Neuronal stem cell (in vitro differentiated cells): ENCODE measurements around the gene BMPR2.

Source experiments
- DNase-seq: peaks from one replicate; pipeline ENCODE4 v3.0.0-alpha.2; 2013; ENCODE audit warnings: low spot score
- H2AFZ ChIP-seq: one replicate; pipeline ENCODE4 v1.6.1; 2013; ENCODE audit warnings: mild to moderate bottlenecking, low read length, inconsistent platforms
- H2AK5ac ChIP-seq: 2 replicates; pipeline ENCODE4 v1.6.1; 2013; ENCODE audit warnings: low read depth, mild to moderate bottlenecking, inconsistent platforms, low read length, moderate library complexity, mixed read lengths
- H2BK120ac ChIP-seq: 2 replicates; pipeline ENCODE4 v1.6.1; 2013; ENCODE audit warnings: low read depth, mild to moderate bottlenecking, inconsistent platforms, low read length, moderate library complexity, mixed read lengths
- H2BK12ac ChIP-seq: one replicate; pipeline ENCODE4 v1.6.1; 2013; ENCODE audit warnings: low read length, inconsistent platforms
- H2BK15ac ChIP-seq: 2 replicates; pipeline ENCODE4 v1.6.1; 2013; ENCODE audit warnings: mild to moderate bottlenecking, low read length, inconsistent platforms, mixed read lengths
- H2BK5ac ChIP-seq: one replicate; pipeline ENCODE4 v1.6.1; 2013; ENCODE audit warnings: inconsistent platforms, mild to moderate bottlenecking, low read length, moderate library complexity
- H3K14ac ChIP-seq: one replicate; pipeline ENCODE4 v1.6.1; 2013; ENCODE audit warnings: low read length, inconsistent platforms
- H3K18ac ChIP-seq: 2 replicates; pipeline ENCODE4 v1.6.1; 2013; ENCODE audit warnings: low read length, inconsistent platforms
- H3K23ac ChIP-seq: 2 replicates; pipeline ENCODE4 v1.6.1; 2013; ENCODE audit warnings: low read depth, mild to moderate bottlenecking, mixed read lengths, low read length, inconsistent platforms; ENCODE audit not compliant: poor library complexity
- H3K27ac ChIP-seq: replicated peaks from 3 replicates; pipeline ENCODE4 v1.5.1; 2013; ENCODE audit warnings: low read length, inconsistent platforms
- H3K27me3 ChIP-seq, 3 experiments: 2 replicates each; pipeline ENCODE4 v1.6.1; 2013; ENCODE audit warnings: low read length in 3 of 3, mild to moderate bottlenecking in 2 of 3, inconsistent platforms in 1 of 3, low read depth in 1 of 3, mixed read lengths in 1 of 3, moderate library complexity in 1 of 3; ENCODE audit not compliant: control insufficient read depth in 3 of 3, insufficient read depth in 3 of 3
- H3K36me3 ChIP-seq, 2 donors: replicated peaks in 1 of 2; 2 replicates each; pipeline ENCODE4 v1.6.1; 2013; ENCODE audit warnings: low read length in 2 of 2; ENCODE audit not compliant: control insufficient read depth in 2 of 2, insufficient read depth in 2 of 2
- H3K4ac ChIP-seq: 2 replicates; pipeline ENCODE4 v1.6.1; 2013; ENCODE audit warnings: inconsistent platforms, mild to moderate bottlenecking, low read length, moderate library complexity
- H3K4me1 ChIP-seq, 2 donors: 1 replicate in 1 of 2; 2 replicates in 1 of 2; pipeline ENCODE4 v1.6.1; 2013; ENCODE audit warnings: low read length in 2 of 2, low read depth in 1 of 2; ENCODE audit not compliant: control insufficient read depth in 2 of 2, insufficient read depth in 1 of 2
- H3K4me2 ChIP-seq: one replicate; pipeline ENCODE4 v1.6.1; 2013; ENCODE audit warnings: mild to moderate bottlenecking, low read length, inconsistent platforms; ENCODE audit not compliant: insufficient read depth, poor library complexity, severe bottlenecking
- H3K4me3 ChIP-seq, 2 donors: 2 replicates each; pipeline ENCODE4 v1.5.1; 2013; ENCODE audit warnings: low read length in 2 of 2, mild to moderate bottlenecking in 2 of 2, inconsistent platforms in 1 of 2, moderate library complexity in 1 of 2
- H3K79me1 ChIP-seq: one replicate; pipeline ENCODE4 v1.6.1; 2013; ENCODE audit warnings: low read depth, mild to moderate bottlenecking, inconsistent platforms, low read length, moderate library complexity
- H3K9ac ChIP-seq: one replicate; pipeline ENCODE4 v1.6.1; 2013; ENCODE audit warnings: mild to moderate bottlenecking, low read depth, low read length, inconsistent platforms; ENCODE audit not compliant: poor library complexity
- H3K9me3 ChIP-seq, 2 donors: replicated peaks in 1 of 2; 2 replicates each; pipeline versions ENCODE3 to v1.6.1; 2013; ENCODE audit warnings: low read length in 2 of 2, mild to moderate bottlenecking in 2 of 2, inconsistent platforms in 1 of 2, low read depth in 1 of 2, mixed read lengths in 1 of 2, moderate library complexity in 1 of 2; ENCODE audit not compliant: control insufficient read depth in 2 of 2, insufficient read depth in 1 of 2
- H4K8ac ChIP-seq: one replicate; pipeline ENCODE4 v1.6.1; 2013; ENCODE audit warnings: low read depth, mild to moderate bottlenecking, inconsistent platforms, low read length, moderate library complexity
- H4K91ac ChIP-seq: one replicate; pipeline ENCODE4 v1.6.1; 2013; ENCODE audit warnings: low read length, low read depth, mild to moderate bottlenecking, inconsistent platforms; ENCODE audit not compliant: poor library complexity
- WGBS, 2 donors: extraction: QIAGEN DNeasy Blood & Tissue Kit; methylation state at CpG; one replicate each; pipeline ENCODE4 v1.1.7; 2013; ENCODE audit warnings: missing lambda C conversion rate in 2 of 2, mixed read lengths in 1 of 2; ENCODE audit not compliant: insufficient read length in 2 of 2, insufficient replicate concordance in 1 of 2; ENCODE audit errors: extremely low coverage in 2 of 2; 5-methylcytosine and 5-hydroxymethylcytosine counted together

The BMPR2 gene

GRCh38 chr2:202444000-202444399 lies 67.9 kb downstream of the BMPR2 start:
- no peak overlapping the region for H4K91ac ChIP-seq
- H4K8ac ChIP-seq: no peak overlapping the region
- no CpG with 5 or more reads among the region's 4 CpGs for WGBS, 2 donors
- no peak overlapping the region for H2BK120ac ChIP-seq
- H3K4ac ChIP-seq: no peak overlapping the region
- H3K4me3 ChIP-seq: no peak overlapping the region
- H2BK15ac ChIP-seq: no peak overlapping the region
- no peaks in the 10 kb centered on the region for H3K4me1 ChIP-seq
- H3K27me3 ChIP-seq: no peaks in the 10 kb centered on the region
- H3K27ac ChIP-seq: no peak overlapping the region
- H3K9me3 ChIP-seq: peaks cover 0 to 2% of the 10 kb centered on the region in 2 donors
- no peak overlapping the region for H2AK5ac ChIP-seq
- no peak for DNase-seq
- H3K79me1 ChIP-seq: no peaks in the 10 kb centered on the region
- H2AFZ ChIP-seq: no peak overlapping the region
- no peak overlapping the region for H3K18ac ChIP-seq
- no peak overlapping the region for H3K23ac ChIP-seq
- H3K9ac ChIP-seq: no peak overlapping the region
- peaks cover 0 to 6% of the 10 kb centered on the region in 2 donors for H3K36me3 ChIP-seq
- H3K4me2 ChIP-seq: no peak overlapping the region
- H3K14ac ChIP-seq: no peak overlapping the region
- H2BK12ac ChIP-seq: no peak overlapping the region
- H2BK5ac ChIP-seq: no peak overlapping the region

- Histone ChIP-seq H3K4me3 (no peak overlapping the region), H2BK12ac (no peak overlapping the region), H3K18ac (no peak overlapping the region), H3K79me1 (no peaks in the 10 kb centered on the region), H3K14ac (no peak overlapping the region), H4K91ac (no peak overlapping the region), H3K9ac (no peak overlapping the region), H3K4me2 (no peak overlapping the region), H3K27ac (no peak overlapping the region), H2BK15ac (no peak overlapping the region), H2BK120ac (no peak overlapping the region), H3K4ac (no peak overlapping the region), H3K36me3 (peaks cover 0 to 5% of the 10 kb centered on the region in 2 donors), H3K4me1 (no peaks in the 10 kb centered on the region), H2BK5ac (no peak overlapping the region), H4K8ac (no peak overlapping the region), H2AFZ (no peak overlapping the region), H3K9me3 (peaks cover 0 to 2% of the 10 kb centered on the region in 2 donors), H3K27me3 (no peaks in the 10 kb centered on the region), H3K23ac (no peak overlapping the region), H2AK5ac (no peak overlapping the region)
- no peak for DNase-seq
- WGBS, 2 donors: no CpG with 5 or more reads among the region's 3 CpGs
Observed at GRCh38 chr2:202449344-202449743, 73.2 kb downstream of the BMPR2 start.

- no peak overlapping the region for H2AFZ ChIP-seq
- H2BK5ac ChIP-seq: no peak overlapping the region
- no peak for DNase-seq
- H3K14ac ChIP-seq: no peak overlapping the region
- no peak overlapping the region for H2BK120ac ChIP-seq
- no peak overlapping the region for H3K4me2 ChIP-seq
- no peak overlapping the region for H3K4ac ChIP-seq
- H3K23ac ChIP-seq: no peak overlapping the region
- no peaks in the 10 kb centered on the region for H3K27me3 ChIP-seq
- no peak overlapping the region for H2AK5ac ChIP-seq
- H2BK12ac ChIP-seq: no peak overlapping the region
- H4K8ac ChIP-seq: no peak overlapping the region
- no peak overlapping the region for H3K4me3 ChIP-seq
- peaks cover 0 to 2% of the 10 kb centered on the region in 2 donors for H3K9me3 ChIP-seq
- H2BK15ac ChIP-seq: no peak overlapping the region
- H3K79me1 ChIP-seq: no peaks in the 10 kb centered on the region
- peaks cover 0 to 5% of the 10 kb centered on the region in 2 donors for H3K36me3 ChIP-seq
- no peak overlapping the region for H3K9ac ChIP-seq
- no peak overlapping the region for H4K91ac ChIP-seq
- H3K27ac ChIP-seq: no peak overlapping the region
- no peaks in the 10 kb centered on the region for H3K4me1 ChIP-seq
- no peak overlapping the region for H3K18ac ChIP-seq
Observed at GRCh38 chr2:202450785-202451184, 74.7 kb downstream of the BMPR2 start.

GRCh38 chr2:202452744-202453143 lies 76.6 kb downstream of the BMPR2 start:
- H4K8ac ChIP-seq: no peak overlapping the region
- no peak overlapping the region for H2BK120ac ChIP-seq
- H3K4me1 ChIP-seq: no peaks in the 10 kb centered on the region
- peaks cover 0 to 2% of the 10 kb centered on the region in 2 donors for H3K9me3 ChIP-seq
- H3K4me2 ChIP-seq: no peak overlapping the region
- no peak overlapping the region for H3K23ac ChIP-seq
- H2AK5ac ChIP-seq: no peak overlapping the region
- DNase-seq: no peak
- H3K27ac ChIP-seq: no peak overlapping the region
- no peak overlapping the region for H3K4ac ChIP-seq
- H3K27me3 ChIP-seq: no peaks in the 10 kb centered on the region
- H2BK12ac ChIP-seq: no peak overlapping the region
- no peak overlapping the region for H3K18ac ChIP-seq
- no peak overlapping the region for H3K4me3 ChIP-seq
- H3K36me3 ChIP-seq: peaks cover 0 to 8% of the 10 kb centered on the region in 2 donors
- H4K91ac ChIP-seq: no peak overlapping the region
- WGBS, 2 donors: no CpG with 5 or more reads among the region's 1 CpG
- H3K79me1 ChIP-seq: no peaks in the 10 kb centered on the region
- H2BK5ac ChIP-seq: no peak overlapping the region
- H3K9ac ChIP-seq: no peak overlapping the region
- no peak overlapping the region for H2BK15ac ChIP-seq
- no peak overlapping the region for H3K14ac ChIP-seq
- H2AFZ ChIP-seq: no peak overlapping the region
